ENCODE results near the gene PCDH9.

Gene PCDH9

DNA sequence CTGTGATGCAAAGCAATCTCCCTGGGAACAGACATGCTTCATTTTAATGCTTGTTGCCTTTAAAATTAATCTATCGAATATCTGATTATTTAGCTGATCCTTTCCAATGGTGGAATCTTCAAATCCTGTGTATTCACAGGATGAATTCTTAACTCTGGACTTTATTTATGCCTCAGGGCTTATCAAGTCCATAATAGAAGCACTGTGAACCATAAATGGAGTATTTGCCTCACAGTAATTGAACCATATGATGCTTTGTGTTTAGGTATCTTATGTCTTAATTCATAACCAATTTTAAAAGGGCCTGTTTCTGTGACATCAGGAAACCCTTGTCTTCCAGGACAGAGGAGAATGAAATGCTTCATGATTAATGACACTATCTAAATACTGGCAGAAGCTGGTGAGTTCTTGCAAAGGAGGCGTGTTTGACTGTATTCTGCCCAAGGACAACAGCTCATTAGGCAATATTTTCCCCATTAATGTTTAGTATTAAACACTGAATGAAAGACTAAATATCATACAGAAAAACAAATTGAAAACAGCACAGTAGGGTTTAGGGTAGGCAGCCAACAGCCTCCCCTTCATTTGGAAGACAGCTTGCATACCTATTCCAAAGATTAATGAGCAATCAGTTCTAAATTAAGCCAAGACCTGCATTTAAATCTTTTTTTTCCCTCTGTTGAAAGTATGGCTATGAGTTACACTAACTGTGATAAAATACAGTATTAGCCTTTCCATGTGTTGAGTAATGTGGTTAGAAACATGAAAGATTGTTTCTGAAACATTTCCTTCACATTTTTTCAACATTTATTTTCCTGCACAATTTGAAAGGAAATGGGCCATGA lies 709.4 kb downstream of the PCDH9 start:
- DNase-seq (ENCODE audit: low spot score) = no peak

- no peak for DNase-seq (ENCODE audit: low spot score)
These were observed 710.9 kb downstream of the PCDH9 start for GRCh38 chr13:66519259-66519658.

DNA sequence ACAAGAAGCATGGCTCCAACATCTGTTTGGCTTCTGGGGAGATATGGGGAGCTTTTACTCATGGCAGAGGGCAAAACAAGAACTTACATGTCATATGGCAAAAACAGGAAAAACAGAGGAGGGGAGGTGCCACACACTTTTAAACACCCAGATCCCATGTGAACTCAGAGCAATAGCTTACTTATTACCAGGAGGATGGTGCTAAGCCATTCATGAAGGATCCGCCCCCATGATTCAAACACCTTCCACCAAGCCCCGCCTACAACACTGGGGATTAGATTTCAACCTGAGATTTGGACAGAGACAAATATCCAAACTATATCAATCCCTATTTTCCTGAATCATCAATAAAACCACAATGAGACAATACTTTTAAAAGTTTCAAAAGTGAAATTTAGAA lies 712.1 kb downstream of the PCDH9 start:
- DNase-seq (ENCODE audit: low spot score) = no peak

GRCh38 chr13:66513728-66514127 lies 716.4 kb downstream of the PCDH9 start:
- DNase-seq (ENCODE audit: low spot score) = no peak

DNA sequence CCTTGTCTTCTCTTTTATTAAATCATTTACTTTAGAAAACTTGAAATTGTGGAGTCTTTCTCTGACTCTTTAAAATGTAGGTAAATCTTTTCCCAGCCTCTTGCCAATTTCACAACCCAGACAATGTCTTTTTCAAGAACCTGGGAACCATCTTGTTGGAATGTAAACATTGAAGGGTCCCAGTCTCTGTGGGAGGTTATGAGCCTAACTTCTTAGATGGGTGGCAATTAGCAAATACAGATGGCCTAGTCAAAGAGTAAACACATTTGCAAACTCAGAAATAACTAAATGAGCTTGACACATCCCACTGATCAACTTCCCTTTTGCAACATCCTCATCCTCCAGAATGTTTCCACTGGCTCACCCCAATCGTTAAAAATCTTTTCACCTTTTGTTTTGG lies 721.0 kb downstream of the PCDH9 start:
- no peak for DNase-seq (ENCODE audit: low spot score)

GRCh38 chr13:66508153-66508909 lies 721.8 kb downstream of the PCDH9 start:
- no peak for DNase-seq (ENCODE audit: low spot score)

DNA sequence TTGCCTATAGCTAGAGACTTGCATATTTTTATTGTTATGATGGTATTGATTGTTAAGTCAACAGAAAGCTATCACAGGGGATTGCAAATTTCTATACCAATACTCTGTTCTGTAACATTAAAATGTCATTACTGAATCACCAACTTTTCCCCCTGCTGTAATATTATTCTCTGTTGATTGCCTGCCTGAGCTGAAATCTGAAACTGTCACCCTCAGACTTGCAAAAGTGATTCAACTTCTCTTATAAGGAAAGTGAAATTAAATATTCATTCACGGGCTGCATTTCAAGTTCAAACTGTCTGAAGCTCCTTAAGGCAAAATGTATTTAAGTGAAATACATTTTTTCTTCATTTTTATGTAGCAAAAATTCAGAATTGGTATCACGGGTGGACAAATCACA lies 723.2 kb downstream of the PCDH9 start:
- DNase-seq (ENCODE audit: low spot score) = no peak

- DNase-seq (ENCODE audit: low spot score) = no peak
These were observed 723.9 kb downstream of the PCDH9 start for GRCh38 chr13:66506051-66506777.

DNA sequence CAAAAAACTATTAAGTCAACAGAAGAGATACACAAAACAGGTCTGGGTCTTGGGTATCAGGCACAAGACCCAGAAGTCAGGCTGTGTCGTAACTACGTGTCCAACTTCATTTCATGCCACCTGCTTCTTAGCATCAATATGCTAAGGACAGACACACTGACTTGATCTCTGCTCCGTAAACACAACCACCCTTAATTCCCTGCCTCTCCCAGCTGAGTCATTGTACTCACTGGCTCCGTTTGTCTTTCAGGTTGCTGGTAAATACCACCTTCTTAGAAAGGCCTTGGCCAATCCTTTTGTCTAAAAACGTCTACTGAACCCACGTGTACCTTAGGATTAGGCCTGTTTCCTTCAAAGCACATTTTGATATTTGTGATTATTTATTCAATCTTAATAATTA lies 726.2 kb downstream of the PCDH9 start:
- DNase-seq (ENCODE audit: low spot score) = no peak

DNA sequence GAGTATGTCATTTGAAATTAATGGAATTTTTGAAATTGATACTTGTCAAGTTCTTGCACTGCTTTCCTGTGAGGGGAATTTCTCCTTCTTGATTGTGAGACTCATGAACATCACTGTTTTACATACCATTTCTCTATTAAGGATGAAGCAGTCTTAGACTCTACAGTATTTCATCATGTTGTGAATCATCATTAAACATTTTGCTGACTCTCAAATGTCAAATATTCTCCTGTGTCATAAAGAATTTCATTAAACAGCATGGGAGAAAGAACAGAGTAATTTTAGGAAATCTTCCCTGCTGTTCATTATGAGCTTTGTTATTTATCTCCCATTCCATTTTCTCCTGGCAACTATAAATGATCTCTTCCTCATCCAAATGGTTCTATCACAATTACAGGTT lies 729.0 kb downstream of the PCDH9 start:
- DNase-seq (ENCODE audit: low spot score) = no peak

- DNase-seq (ENCODE audit: low spot score) = no peak
These were observed 737.7 kb downstream of the PCDH9 start for GRCh38 chr13:66492479-66492878.

DNA sequence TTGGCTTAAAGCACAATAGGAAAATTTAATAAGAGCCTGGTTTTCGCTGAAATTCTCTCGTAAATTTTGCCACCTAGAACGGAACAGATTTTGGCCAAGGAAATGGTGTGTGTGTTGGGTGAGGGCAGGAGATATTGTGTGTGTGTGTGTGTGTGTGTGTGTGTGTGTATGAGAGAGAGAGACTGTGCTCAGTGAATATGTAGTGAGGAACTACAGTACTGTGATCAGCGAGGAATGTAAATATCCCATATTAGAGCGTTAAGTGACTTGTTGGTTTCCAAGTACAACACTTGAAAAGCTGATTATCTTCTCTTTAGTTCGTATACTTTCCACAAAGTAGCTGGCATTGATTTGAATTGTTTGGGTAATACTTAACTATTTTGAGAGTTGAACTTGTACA lies 738.9 kb downstream of the PCDH9 start:
- no peak for DNase-seq (ENCODE audit: low spot score)

GRCh38 chr13:66489586-66489985 lies 740.5 kb downstream of the PCDH9 start:
- no peak for DNase-seq (ENCODE audit: low spot score)

DNA sequence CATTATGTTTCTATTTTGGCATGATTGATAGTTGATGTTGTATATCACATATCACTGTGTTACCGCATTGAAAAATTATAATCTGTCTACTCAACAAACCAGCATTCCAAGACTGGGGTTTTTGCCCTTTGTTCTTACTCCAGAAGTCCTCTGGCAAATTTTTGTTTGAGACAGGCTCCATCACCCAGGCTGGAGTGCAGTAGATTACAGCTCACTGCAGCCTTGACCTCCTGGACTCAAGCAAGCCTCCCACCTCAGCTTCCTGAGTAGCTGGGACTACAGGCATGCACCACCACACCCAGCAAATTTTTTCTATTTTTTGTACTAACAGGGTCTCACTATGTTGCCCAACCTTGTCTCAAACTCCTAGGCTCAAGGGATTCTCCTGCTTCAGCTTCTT lies 741.0 kb downstream of the PCDH9 start:
- no peak for DNase-seq (ENCODE audit: low spot score)

GRCh38 chr13:66483712-66484111 lies 746.4 kb downstream of the PCDH9 start:
- no peak for DNase-seq (ENCODE audit: low spot score)

- no peak for DNase-seq (ENCODE audit: low spot score)
These were observed 747.3 kb downstream of the PCDH9 start for GRCh38 chr13:66482836-66483235.

DNA sequence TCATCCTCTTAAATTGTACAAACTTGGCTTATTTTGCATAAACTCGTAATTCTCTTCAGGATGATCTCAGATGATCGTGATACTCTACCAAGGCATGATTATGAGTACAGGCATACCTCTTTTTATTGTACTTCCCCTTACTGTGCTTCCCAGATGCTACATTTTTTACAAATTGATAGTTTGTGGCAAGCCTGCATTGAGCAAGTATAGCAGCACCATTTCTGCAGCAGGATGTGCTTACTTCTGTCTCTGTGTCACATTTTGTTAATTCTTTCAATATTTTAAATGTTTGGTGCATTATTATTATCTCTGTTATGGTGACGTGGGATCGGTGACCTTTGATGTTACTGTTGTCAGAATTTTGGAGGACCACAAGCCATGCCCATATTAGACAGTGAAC lies 752.3 kb downstream of the PCDH9 start:
- DNase-seq (ENCODE audit: low spot score) = no peak

DNA sequence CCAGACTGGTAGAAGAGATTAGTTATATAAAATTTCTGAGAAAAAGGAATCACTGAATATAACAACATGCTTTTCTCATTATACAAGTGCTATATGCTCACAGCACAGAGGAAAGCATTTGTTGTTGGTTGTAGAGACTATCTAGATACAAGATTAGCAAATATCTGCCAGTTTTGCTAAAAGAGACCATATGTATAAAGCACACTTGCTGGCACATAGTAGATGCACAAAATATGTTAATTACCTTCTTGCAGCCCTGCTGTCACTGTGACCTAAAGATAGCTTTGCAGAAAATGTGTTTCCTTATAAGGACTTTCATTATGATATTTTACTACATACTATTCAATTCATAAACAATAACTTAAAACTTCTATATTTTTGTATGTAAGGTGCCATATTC lies 755.1 kb downstream of the PCDH9 start:
- no peak for DNase-seq (ENCODE audit: low spot score)

GRCh38 chr13:66469745-66470144 lies 760.4 kb downstream of the PCDH9 start:
- no peak for DNase-seq (ENCODE audit: low spot score)

- DNase-seq (ENCODE audit: low spot score) = no peak
These were observed 761.5 kb downstream of the PCDH9 start for GRCh38 chr13:66468656-66469055.

GRCh38 chr13:66462187-66462586 lies 767.9 kb downstream of the PCDH9 start:
- DNase-seq (ENCODE audit: low spot score) = no peak

DNA sequence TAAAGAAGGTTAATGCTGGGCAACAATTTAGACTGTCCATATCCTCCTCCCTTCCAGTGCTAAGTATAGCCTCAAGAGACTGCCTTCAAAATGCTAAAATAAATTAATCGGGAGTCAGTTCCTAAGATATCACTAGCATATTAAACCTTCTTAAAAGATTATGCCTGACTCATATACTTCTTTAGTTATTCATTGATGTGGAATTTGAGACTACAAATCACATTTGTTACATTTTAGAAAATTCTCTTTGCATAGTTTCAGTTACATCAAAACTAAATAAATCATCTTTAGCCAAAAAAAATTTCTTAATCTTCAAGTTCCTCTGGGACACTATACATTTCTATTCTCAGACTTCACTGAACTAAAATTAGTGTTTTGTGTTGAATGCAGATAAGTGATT lies 769.1 kb downstream of the PCDH9 start:
- DNase-seq (ENCODE audit: low spot score) = no peak

- DNase-seq (ENCODE audit: low spot score) = no peak
These were observed 770.5 kb downstream of the PCDH9 start for GRCh38 chr13:66459634-66460033.
